Astrocyte of the cerebellum (primary cell): ENCODE measurements around the gene STAMBPL1.

Experiments used
- DNase-seq: peaks from one replicate; pipeline ENCODE4 v3.0.0-alpha.2; 2011; ENCODE audit warnings: low read depth
- H3K4me3 ChIP-seq: 2 replicates; pipeline ENCODE4 v1.5.1; 2011; ENCODE audit warnings: mild to moderate bottlenecking, low read depth, low read length, moderate library complexity
- in situ Hi-C: cut with HindIII; loops from 2 replicates; pipeline ENCODE4 v1.10.0; 2017; ENCODE audit warnings: low sequenced_read_pairs
- TF ChIP-seq, protein P1 (sequence below): IDR thresholded peaks from 2 replicates; pipeline ENCODE4 v1.5.1; 2012; ENCODE audit warnings: low read length, low read depth, moderate library complexity, mild to moderate bottlenecking; ENCODE audit errors: missing control alignments

The STAMBPL1 gene

DNA sequence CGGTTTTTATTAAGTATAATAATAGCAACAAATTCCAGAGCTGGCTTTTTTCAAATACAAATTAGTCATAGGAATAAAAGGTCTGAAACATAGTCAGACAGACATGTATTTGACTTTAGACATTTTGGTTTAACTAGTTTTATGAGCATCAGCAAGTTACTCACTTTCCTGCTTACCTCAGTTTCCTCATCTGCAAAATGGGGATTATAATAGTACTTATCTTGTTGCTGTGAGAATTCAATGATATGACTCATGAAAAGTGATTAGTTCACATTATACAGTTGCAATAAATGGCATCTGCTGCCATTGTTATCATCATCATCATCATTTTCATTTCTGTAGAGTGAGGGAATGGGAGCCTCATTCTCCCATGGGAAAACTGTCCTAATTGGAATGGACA, 39.0 kb downstream of the STAMBPL1 start:
- in situ Hi-C loops, result no loop called here
- DNase-seq, result no peak

DNA sequence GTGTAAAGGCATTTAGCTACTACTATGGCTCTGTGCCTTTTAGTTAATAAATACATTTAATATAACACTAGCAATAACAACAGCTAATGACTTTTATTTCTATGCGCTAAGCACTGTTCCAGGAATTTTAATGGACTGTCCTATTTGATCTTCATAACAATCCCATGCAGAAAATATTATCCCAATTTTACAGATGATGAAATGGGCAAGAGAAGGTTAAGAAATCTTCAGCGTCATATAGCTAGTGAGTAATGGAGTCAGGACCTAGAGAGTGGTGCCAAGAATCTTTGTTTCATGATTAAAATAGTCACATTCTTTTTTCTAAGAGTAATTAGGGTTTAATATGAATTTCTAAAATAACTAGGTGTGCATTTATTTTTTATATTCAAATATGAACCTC, 40.2 kb downstream of the STAMBPL1 start:
- TF ChIP-seq, protein P1, sequence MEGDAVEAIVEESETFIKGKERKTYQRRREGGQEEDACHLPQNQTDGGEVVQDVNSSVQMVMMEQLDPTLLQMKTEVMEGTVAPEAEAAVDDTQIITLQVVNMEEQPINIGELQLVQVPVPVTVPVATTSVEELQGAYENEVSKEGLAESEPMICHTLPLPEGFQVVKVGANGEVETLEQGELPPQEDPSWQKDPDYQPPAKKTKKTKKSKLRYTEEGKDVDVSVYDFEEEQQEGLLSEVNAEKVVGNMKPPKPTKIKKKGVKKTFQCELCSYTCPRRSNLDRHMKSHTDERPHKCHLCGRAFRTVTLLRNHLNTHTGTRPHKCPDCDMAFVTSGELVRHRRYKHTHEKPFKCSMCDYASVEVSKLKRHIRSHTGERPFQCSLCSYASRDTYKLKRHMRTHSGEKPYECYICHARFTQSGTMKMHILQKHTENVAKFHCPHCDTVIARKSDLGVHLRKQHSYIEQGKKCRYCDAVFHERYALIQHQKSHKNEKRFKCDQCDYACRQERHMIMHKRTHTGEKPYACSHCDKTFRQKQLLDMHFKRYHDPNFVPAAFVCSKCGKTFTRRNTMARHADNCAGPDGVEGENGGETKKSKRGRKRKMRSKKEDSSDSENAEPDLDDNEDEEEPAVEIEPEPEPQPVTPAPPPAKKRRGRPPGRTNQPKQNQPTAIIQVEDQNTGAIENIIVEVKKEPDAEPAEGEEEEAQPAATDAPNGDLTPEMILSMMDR, result no peak
- in situ Hi-C loops, result no loop called here
- no peak for DNase-seq
- H3K4me3 ChIP-seq, result no peak overlapping the region

More for the DNA sequence above, 39.0 kb downstream of the STAMBPL1 start:
- TF ChIP-seq, protein P1, result no peak
- no peak overlapping the region for H3K4me3 ChIP-seq

DNA sequence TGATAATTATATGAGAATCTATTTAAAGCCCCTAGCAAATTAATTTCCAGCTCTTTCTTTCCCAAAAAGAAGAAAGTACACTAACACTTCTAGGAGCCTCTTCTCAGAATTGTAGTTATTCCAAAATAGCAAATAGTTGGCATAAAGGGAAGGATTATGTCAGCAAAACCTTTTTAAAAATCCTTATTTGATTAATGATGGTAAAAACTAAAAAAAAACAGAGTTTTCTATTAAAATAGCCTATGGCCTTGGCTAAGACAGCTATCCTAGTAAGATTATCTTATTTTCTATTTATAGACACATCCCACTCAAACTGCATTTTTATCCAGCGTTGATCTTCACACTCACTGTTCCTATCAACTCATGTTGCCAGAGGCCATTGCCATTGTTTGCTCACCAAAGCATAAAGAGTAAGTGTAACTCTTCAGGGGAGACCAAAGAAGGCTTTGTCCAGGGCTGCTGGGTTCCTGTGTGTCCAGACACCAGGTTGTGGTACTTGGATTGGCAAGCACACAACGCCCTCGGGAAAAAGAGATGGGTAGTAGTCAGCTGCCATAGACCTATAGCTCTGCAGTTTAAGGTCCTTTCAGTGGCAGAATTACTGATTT, 41.0 kb downstream of the STAMBPL1 start:
- TF ChIP-seq, protein P1, result no peak
- H3K4me3 ChIP-seq, result no peak overlapping the region
- DNase-seq, result no peak
- in situ Hi-C loops, result no loop called here

DNA sequence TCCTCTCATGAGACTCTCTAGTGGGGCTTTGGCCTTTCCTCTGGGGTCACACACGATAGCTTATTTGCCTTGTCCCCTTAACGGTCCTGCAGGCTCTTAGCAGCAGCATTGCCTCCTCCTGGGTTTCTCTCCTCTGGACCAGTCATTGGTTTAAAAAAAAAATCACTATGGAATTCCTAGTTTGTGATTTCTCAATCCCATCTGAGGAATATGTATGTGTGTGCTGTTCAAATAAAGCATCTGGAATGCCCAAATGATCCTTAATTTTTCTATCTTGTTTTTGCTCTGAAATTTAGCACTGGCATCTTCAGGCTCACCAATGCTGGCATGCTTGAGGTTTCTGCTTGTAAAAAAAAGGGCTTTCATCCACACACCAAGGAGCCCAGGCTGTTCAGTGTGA, 42.0 kb downstream of the STAMBPL1 start:
- DNase-seq, result no peak
- TF ChIP-seq, protein P1, result no peak
- H3K4me3 ChIP-seq, result no peak overlapping the region
- in situ Hi-C loops, result no loop called here

DNA sequence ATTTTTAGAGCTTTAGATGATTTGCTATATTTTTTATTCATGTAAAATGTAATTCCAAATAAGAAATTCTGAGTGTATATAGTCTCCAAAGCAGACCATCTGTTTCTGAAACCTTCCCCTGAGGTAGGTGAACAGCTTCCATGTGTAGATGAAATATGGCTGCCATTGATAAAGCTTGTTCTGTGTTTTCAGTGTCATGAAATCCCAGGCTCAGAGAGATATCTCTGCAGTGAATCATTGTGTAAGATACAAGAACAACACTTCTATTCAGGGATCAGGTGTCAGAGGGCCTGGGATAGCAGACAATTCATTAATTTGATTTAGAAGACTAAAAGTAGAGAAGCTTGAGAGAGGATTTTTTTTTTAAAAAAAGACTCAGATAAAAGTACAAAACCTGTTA, 43.5 kb downstream of the STAMBPL1 start:
- TF ChIP-seq, protein P1, result no peak
- in situ Hi-C loops, result no loop called here
- no peak overlapping the region for H3K4me3 ChIP-seq
- DNase-seq, result no peak

DNA sequence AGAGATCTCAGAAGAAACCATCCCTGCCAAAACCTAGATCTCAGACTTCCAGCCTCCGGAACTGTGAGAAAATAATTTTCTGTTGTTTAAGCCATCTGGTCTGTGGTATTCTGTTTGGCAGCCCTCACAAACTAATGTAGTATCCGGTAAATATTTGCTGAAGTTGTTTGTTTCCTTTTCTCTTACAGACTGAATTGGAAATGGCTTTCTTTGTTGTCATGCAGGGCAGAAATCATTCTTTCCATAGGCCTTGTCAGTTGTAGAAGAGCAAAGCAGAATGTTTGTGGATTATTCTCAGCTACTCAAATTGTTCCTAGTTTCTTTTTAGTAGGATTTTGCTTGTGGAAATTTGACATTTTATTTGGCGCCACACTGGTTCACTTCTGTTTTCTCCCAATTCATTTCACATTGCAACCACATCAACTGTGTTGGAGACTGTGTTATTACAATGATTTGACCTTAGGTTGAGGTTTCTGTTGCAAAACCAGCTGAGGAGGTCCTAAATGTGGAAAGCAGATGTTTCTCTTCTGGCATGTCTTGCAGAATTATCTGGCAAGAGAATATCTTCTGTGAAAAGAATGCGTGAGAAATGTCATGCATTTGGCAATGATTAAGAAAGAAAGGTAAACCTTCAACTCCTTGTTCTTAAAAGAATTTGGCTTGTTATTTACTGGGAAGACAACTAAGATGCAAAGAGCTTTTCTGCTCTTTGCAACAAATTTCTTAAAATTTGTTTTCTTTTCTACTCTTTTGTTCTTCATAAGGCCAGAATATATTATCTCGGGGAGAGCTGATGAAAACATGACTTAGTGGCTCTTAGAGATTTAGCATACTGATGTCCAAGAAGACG, 46.7 kb downstream of the STAMBPL1 start:
- no peak overlapping the region for H3K4me3 ChIP-seq

More for the DNA sequence above, 46.7 kb downstream of the STAMBPL1 start:
- peak; percentile 91 for DNase-seq
- in situ Hi-C loops, result no loop called here
- TF ChIP-seq, protein P1, result no peak
